ENCODE measurements around the gene CUBN. TPM values are rescaled to one million over a fixed set of nuclear protein-coding genes. Genes with fewer than 3 reads are reported as not detected.

The CUBN gene
- total and polyA plus RNA-seq, 5 donors from 2014 or later = 0.01 to 4.7 (median 0.15) TPM

DNA sequence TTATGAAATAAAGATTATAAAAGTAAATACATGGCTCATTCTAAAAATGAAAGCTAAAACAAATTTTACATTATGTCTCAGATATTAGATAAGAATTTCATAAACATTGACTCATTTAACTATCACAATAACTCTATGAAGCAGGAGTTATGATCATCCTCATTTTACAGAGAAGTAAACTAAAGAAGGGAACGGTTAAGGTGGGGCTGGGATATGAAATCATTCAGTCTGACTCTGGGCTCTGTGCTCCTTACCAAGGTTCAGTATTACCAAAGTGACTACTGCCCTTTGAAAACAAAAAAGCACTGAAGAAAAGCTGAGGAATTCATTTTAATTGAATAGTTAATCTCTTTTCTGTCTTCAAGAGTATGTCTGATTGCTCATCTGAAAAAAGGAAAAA is 22.1 kb upstream of the CUBN start:
- Histone ChIP-seq H3K36me3 (ENCODE audit: control insufficient read depth, insufficient read depth, low read length) (no peaks in the 10 kb centered on the region), H3K4me3 (ENCODE audit: low read depth, low read length) (no peak overlapping the region), H3K9me3 (ENCODE audit: control insufficient read depth in 2 of 2, low read length in 2 of 2) (no peaks in the 10 kb centered on the region), H3K4me1 (ENCODE audit: control insufficient read depth, insufficient read depth, low read length, poor library complexity, severe bottlenecking) (no peaks in the 10 kb centered on the region), H3K27me3 (ENCODE audit: control insufficient read depth, insufficient read depth, low read length) (no peaks in the 10 kb centered on the region), H3K27ac (ENCODE audit: insufficient read depth, low read length, poor library complexity, severe bottlenecking) (no peak overlapping the region)
- H3K27me3 Mint-ChIP-seq = no peaks in the 10 kb centered on the region
- H3K4me1 Mint-ChIP-seq = peaks cover 0 to 3% (median 0%) of the 10 kb centered on the region in 4 donors
- ATAC-seq (ENCODE audit: low read depth in 2 of 2) = no peak
- no peak overlapping the region for H3K27ac Mint-ChIP-seq
- DNase-seq = no peak
- no peaks in the 10 kb centered on the region for H3K9me3 Mint-ChIP-seq
- H3K36me3 Mint-ChIP-seq = peaks cover 31% of the 10 kb centered on the region
- no peak overlapping the region for H3K4me3 Mint-ChIP-seq

DNA sequence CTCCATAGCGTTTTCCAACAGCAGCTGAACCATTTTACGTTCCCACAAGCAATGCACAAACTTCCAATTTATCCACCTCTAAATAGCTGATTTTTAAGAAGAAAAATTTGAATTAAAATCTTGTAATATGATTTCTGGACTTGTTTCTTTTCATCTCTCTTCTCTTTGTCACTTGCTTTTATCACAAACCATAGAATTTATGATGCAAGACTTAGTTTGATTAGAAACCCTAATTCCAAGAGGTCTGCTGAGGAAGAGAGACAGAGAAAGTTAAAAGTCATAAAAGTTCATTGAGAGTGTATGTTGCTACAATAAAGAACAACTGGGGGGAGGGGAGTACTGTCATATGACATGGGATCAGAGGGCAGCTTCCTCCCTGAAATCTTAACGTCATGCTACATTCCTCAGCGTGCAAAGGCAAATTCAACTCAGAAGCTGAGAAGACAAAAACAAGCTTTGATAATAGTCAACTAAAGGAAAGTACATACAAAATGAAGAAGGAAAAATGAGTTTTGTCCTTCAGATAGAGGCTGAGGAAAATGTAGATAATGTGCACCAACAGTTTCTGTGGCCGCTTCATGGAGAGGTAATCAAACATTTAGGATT is 18.4 kb upstream of the CUBN start:
- Mint-ChIP-seq H3K4me1 (peaks cover 8 to 21% (median 13%) of the 10 kb centered on the region in 4 donors), H3K9me3 (no peaks in the 10 kb centered on the region), H3K36me3 (peaks cover 28% of the 10 kb centered on the region), H3K4me3 (no peak overlapping the region), H3K27me3 (no peaks in the 10 kb centered on the region), H3K27ac (no peak overlapping the region)
- Histone ChIP-seq H3K27ac (ENCODE audit: insufficient read depth, low read length, poor library complexity, severe bottlenecking) (no peak overlapping the region), H3K27me3 (ENCODE audit: control insufficient read depth, insufficient read depth, low read length) (no peaks in the 10 kb centered on the region), H3K36me3 (ENCODE audit: control insufficient read depth, insufficient read depth, low read length) (no peaks in the 10 kb centered on the region), H3K4me3 (ENCODE audit: low read depth, low read length) (no peak overlapping the region), H3K4me1 (ENCODE audit: control insufficient read depth, insufficient read depth, low read length, poor library complexity, severe bottlenecking) (peaks cover 4% of the 10 kb centered on the region), H3K9me3 (ENCODE audit: control insufficient read depth in 2 of 2, low read length in 2 of 2) (no peaks in the 10 kb centered on the region)
- DNase-seq (no peak), ATAC-seq (ENCODE audit: low read depth in 2 of 2) (no peak)

DNA sequence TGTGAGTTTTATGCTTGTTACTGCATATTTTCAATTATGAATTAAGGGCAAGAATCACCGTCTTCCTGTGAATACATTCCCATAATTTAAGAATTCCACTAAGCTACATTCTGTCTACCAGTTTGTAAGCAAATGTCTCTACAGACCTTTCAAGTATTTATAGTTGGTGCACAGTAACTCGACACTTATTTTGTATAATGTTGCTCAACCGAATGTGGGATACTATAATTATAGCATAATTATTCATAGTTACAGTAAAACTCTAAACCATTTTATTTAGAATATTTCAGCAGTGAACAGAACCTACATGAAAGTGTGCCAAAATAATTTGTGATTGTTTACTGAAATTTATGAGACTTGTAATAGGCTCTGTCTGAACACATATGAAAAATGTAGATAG is 17.3 kb upstream of the CUBN start:
- Histone ChIP-seq H3K36me3 (ENCODE audit: control insufficient read depth, insufficient read depth, low read length) (no peaks in the 10 kb centered on the region), H3K27me3 (ENCODE audit: control insufficient read depth, insufficient read depth, low read length) (no peaks in the 10 kb centered on the region), H3K9me3 (ENCODE audit: control insufficient read depth in 2 of 2, low read length in 2 of 2) (no peaks in the 10 kb centered on the region), H3K4me3 (ENCODE audit: low read depth, low read length) (no peak overlapping the region), H3K4me1 (ENCODE audit: control insufficient read depth, insufficient read depth, low read length, poor library complexity, severe bottlenecking) (peaks cover 4% of the 10 kb centered on the region), H3K27ac (ENCODE audit: insufficient read depth, low read length, poor library complexity, severe bottlenecking) (no peak overlapping the region)
- Mint-ChIP-seq H3K4me1 (peaks cover 9 to 26% (median 15%) of the 10 kb centered on the region in 4 donors), H3K9me3 (no peaks in the 10 kb centered on the region), H3K27me3 (no peaks in the 10 kb centered on the region), H3K4me3 (no peak overlapping the region), H3K36me3 (peaks cover 19% of the 10 kb centered on the region), H3K27ac (no peak overlapping the region)
- ATAC-seq (ENCODE audit: low read depth in 2 of 2) = no peak
- DNase-seq = no peak

DNA sequence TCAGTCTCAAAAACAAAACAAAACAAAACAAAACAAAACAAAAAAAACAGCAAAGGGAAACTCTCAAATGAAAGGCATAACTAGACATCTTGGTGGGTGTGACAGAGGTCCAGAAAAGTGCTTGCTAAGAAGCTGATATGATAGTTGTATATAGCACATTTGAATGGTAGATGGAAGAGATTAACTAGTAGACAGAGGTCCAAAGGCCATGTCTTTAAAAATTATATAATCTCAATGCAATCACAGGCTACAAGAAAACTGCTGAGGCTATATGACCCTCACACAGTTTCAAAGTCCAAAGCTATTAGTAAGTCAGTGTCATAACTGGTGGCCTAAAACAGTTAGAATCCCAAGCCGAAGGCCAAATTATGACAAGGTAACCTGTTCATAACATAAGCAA is 15.6 kb upstream of the CUBN start:
- DNase-seq (no peak), ATAC-seq (ENCODE audit: low read depth in 2 of 2) (no peak)
- H3K36me3 Mint-ChIP-seq = peaks cover 17% of the 10 kb centered on the region
- Histone ChIP-seq H3K4me3 (ENCODE audit: low read depth, low read length) (no peak overlapping the region), H3K27me3 (ENCODE audit: control insufficient read depth, insufficient read depth, low read length) (no peaks in the 10 kb centered on the region), H3K4me1 (ENCODE audit: control insufficient read depth, insufficient read depth, low read length, poor library complexity, severe bottlenecking) (peaks cover 4% of the 10 kb centered on the region), H3K36me3 (ENCODE audit: control insufficient read depth, insufficient read depth, low read length) (no peaks in the 10 kb centered on the region), H3K9me3 (ENCODE audit: control insufficient read depth in 2 of 2, low read length in 2 of 2) (no peaks in the 10 kb centered on the region), H3K27ac (ENCODE audit: insufficient read depth, low read length, poor library complexity, severe bottlenecking) (no peak overlapping the region)
- H3K4me3 Mint-ChIP-seq = no peak overlapping the region
- no peaks in the 10 kb centered on the region for H3K9me3 Mint-ChIP-seq
- no peaks in the 10 kb centered on the region for H3K27me3 Mint-ChIP-seq
- peak overlapping the region; percentile 18 to 55 (median 40) for H3K27ac Mint-ChIP-seq
- H3K4me1 Mint-ChIP-seq = peaks cover 15 to 34% (median 23%) of the 10 kb centered on the region in 4 donors

DNA sequence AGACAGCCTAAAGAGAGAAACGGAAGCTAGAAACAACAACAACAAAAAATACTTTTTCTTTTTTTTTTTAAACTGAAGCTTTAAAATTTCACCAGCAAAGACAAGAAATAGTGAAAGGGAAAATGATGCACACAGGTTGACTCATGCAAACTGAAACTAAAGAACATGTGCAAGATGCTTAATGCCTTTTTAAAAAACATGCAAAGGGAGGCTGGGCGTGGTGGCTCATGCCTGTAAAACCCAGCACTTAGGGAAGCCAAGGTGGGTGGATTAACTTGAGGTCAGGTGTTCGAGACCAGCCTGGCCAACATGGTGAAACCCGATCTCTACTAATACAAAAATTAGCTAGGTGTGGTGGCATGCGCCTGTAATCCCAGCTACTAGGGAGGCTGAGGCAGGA is 15.1 kb upstream of the CUBN start:
- peak overlapping the region; percentile 15 to 79 (median 55) for H3K27ac Mint-ChIP-seq
- ATAC-seq (ENCODE audit: low read depth in 2 of 2) (peak in 1 of 2 donors; percentile 56), DNase-seq (peak in 1 of 3 donors; percentile 65)

DNA sequence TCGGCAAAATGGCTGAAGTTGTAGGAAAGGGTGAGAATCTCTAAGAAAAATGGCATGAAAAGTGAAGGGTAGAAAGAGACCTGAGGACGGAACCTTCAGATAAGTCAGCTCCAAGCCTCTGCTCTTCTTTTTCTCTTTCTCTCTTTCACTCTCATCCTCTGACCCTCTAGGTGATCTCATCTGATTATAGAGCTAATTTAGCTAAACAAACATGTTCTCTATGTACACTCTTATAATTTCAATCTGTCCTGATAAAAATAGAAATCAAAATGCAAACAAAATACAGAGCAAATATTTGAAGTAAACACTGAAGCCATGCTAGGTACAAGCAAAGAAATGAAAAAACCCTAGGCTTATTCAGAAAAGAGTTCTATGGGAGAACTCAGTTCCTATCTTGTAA is 14.4 kb upstream of the CUBN start:
- no peak overlapping the region for H3K4me3 ChIP-seq (ENCODE audit: low read depth, low read length)
- no peaks in the 10 kb centered on the region for H3K27me3 ChIP-seq (ENCODE audit: control insufficient read depth, insufficient read depth, low read length)
- no peaks in the 10 kb centered on the region for H3K36me3 ChIP-seq (ENCODE audit: control insufficient read depth, insufficient read depth, low read length)
- Mint-ChIP-seq H3K27ac (peak overlapping the region in 1 of 3 donors; percentile 7), H3K4me1 (peaks cover 15 to 34% (median 23%) of the 10 kb centered on the region in 4 donors), H3K4me3 (no peak overlapping the region), H3K9me3 (no peaks in the 10 kb centered on the region), H3K36me3 (peaks cover 13% of the 10 kb centered on the region), H3K27me3 (no peaks in the 10 kb centered on the region)
- DNase-seq = no peak
- H3K27ac ChIP-seq (ENCODE audit: insufficient read depth, low read length, poor library complexity, severe bottlenecking) = no peak overlapping the region
- no peak for ATAC-seq (ENCODE audit: low read depth in 2 of 2)
- H3K9me3 ChIP-seq (ENCODE audit: control insufficient read depth in 2 of 2, low read length in 2 of 2) = no peaks in the 10 kb centered on the region
- peaks cover 4% of the 10 kb centered on the region for H3K4me1 ChIP-seq (ENCODE audit: control insufficient read depth, insufficient read depth, low read length, poor library complexity, severe bottlenecking)

More for the DNA sequence above, 15.1 kb upstream of the CUBN start:
- Histone ChIP-seq H3K4me3 (ENCODE audit: low read depth, low read length) (no peak overlapping the region), H3K36me3 (ENCODE audit: control insufficient read depth, insufficient read depth, low read length) (no peaks in the 10 kb centered on the region), H3K27me3 (ENCODE audit: control insufficient read depth, insufficient read depth, low read length) (no peaks in the 10 kb centered on the region), H3K9me3 (ENCODE audit: control insufficient read depth in 2 of 2, low read length in 2 of 2) (no peaks in the 10 kb centered on the region), H3K4me1 (ENCODE audit: control insufficient read depth, insufficient read depth, low read length, poor library complexity, severe bottlenecking) (peaks cover 4% of the 10 kb centered on the region), H3K27ac (ENCODE audit: insufficient read depth, low read length, poor library complexity, severe bottlenecking) (no peak overlapping the region)
- Mint-ChIP-seq H3K4me3 (no peak overlapping the region), H3K27me3 (no peaks in the 10 kb centered on the region), H3K36me3 (peaks cover 17% of the 10 kb centered on the region), H3K4me1 (peaks cover 15 to 34% (median 23%) of the 10 kb centered on the region in 4 donors), H3K9me3 (no peaks in the 10 kb centered on the region)

DNA sequence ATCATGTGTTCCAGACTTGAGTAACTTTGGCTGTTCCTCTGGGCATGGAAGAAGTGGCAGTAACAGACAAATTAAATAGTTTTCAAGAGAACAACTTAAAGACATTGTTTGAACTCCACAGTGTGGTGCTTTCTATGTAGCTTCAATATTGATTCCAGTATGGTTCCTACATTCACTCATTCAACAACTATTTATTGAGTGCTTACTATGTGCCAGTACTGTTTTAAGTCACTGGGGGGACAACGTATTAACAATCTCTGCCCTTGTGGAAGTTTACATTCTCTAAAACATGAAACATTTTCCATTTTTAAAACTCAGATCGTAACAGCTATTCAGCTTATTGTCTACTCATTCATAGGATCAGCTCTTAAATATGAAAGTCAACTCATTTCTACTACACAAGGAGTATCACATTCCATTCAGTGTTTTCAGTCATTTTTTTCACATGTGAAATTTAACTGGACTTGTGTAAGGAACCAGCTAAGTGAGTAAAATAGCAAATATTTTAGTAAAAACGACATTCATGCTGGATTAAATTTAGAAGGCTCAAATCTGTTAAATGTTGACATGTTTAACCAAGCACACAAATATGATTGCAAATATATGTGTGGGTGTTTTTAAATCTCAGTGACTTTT is 13.6 kb upstream of the CUBN start:
- peaks cover 4% of the 10 kb centered on the region for H3K4me1 ChIP-seq (ENCODE audit: control insufficient read depth, insufficient read depth, low read length, poor library complexity, severe bottlenecking)

More for the DNA sequence above, 13.6 kb upstream of the CUBN start:
- Histone ChIP-seq H3K36me3 (ENCODE audit: control insufficient read depth, insufficient read depth, low read length) (no peaks in the 10 kb centered on the region), H3K27me3 (ENCODE audit: control insufficient read depth, insufficient read depth, low read length) (no peaks in the 10 kb centered on the region), H3K9me3 (ENCODE audit: control insufficient read depth in 2 of 2, low read length in 2 of 2) (no peaks in the 10 kb centered on the region), H3K4me3 (ENCODE audit: low read depth, low read length) (no peak overlapping the region), H3K27ac (ENCODE audit: insufficient read depth, low read length, poor library complexity, severe bottlenecking) (no peak overlapping the region)
- peaks cover 13% of the 10 kb centered on the region for H3K36me3 Mint-ChIP-seq
- ATAC-seq (ENCODE audit: low read depth in 2 of 2) (no peak), DNase-seq (no peak)
- H3K4me1 Mint-ChIP-seq = peaks cover 15 to 34% (median 23%) of the 10 kb centered on the region in 4 donors
- H3K9me3 Mint-ChIP-seq = no peaks in the 10 kb centered on the region
- H3K4me3 Mint-ChIP-seq = no peak overlapping the region
- no peaks in the 10 kb centered on the region for H3K27me3 Mint-ChIP-seq
- H3K27ac Mint-ChIP-seq = no peak overlapping the region
